Mucosa of rectum (tissue), 2 donors: ENCODE data around the gene SPATA21.

Experiments used
- H3K27ac ChIP-seq, 2 donors: one replicate each; pipeline ENCODE4 v1.7.0; 2013; ENCODE audit warnings: inconsistent platforms in 2 of 2, low read depth in 2 of 2, low read length in 2 of 2
- H3K27me3 ChIP-seq, 2 donors: one replicate each; pipeline ENCODE4 v1.7.0; 2013; ENCODE audit warnings: low read length in 2 of 2; ENCODE audit not compliant: control insufficient read depth in 2 of 2, insufficient read depth in 2 of 2
- H3K36me3 ChIP-seq, 2 donors: one replicate each; pipeline ENCODE4 v1.7.0; 2013; ENCODE audit warnings: low read length in 2 of 2; ENCODE audit not compliant: control insufficient read depth in 2 of 2, insufficient read depth in 2 of 2
- H3K4me1 ChIP-seq, 2 donors: one replicate each; pipeline ENCODE4 v1.7.0; 2013; ENCODE audit warnings: low read length in 2 of 2, mild to moderate bottlenecking in 1 of 2; ENCODE audit not compliant: control insufficient read depth in 2 of 2, insufficient read depth in 2 of 2
- H3K4me3 ChIP-seq, 2 donors: one replicate each; pipeline ENCODE4 v1.7.0; 2013; ENCODE audit warnings: low read length in 2 of 2
- H3K9ac ChIP-seq, 2 donors: one replicate each; pipeline ENCODE4 v1.7.0; 2013; ENCODE audit warnings: low read length in 2 of 2, low read depth in 1 of 2, mild to moderate bottlenecking in 1 of 2
- H3K9me3 ChIP-seq, 2 donors: one replicate each; pipeline ENCODE4 v1.7.0; 2013; ENCODE audit warnings: low read length in 2 of 2; ENCODE audit not compliant: control insufficient read depth in 2 of 2
- donor health status: healthy.
- donor health status: Normal muscosa, but diverticular disease.

The SPATA21 gene

GRCh38 chr1:16397120-16397519 lies 40.1 kb downstream of the SPATA21 start:
- H3K36me3 ChIP-seq, result peaks cover 28 to 46% of the 10 kb centered on the region in 2 donors
- no peak overlapping the region for H3K9ac ChIP-seq
- no peaks in the 10 kb centered on the region for H3K9me3 ChIP-seq
- H3K27me3 ChIP-seq, result no peaks in the 10 kb centered on the region
- H3K4me1 ChIP-seq, result peaks cover 0 to 2% of the 10 kb centered on the region in 2 donors
- no peak overlapping the region for H3K4me3 ChIP-seq
- H3K27ac ChIP-seq, result no peak overlapping the region

GRCh38 chr1:16396591-16396990 lies 40.6 kb downstream of the SPATA21 start:
- Histone ChIP-seq H3K4me1 (peaks cover 0 to 3% of the 10 kb centered on the region in 2 donors), H3K4me3 (no peak overlapping the region), H3K9ac (no peak overlapping the region), H3K27me3 (no peaks in the 10 kb centered on the region), H3K27ac (no peak overlapping the region), H3K9me3 (no peaks in the 10 kb centered on the region), H3K36me3 (peaks cover 28 to 46% of the 10 kb centered on the region in 2 donors)

GRCh38 chr1:16394977-16395376 lies 42.2 kb downstream of the SPATA21 start:
- Histone ChIP-seq H3K36me3 (peaks cover 28 to 46% of the 10 kb centered on the region in 2 donors), H3K4me1 (peaks cover 0 to 6% of the 10 kb centered on the region in 2 donors)

GRCh38 chr1:16393570-16394521 lies 43.4 kb downstream of the SPATA21 start:
- no peaks in the 10 kb centered on the region for H3K27me3 ChIP-seq
- no peaks in the 10 kb centered on the region for H3K9me3 ChIP-seq
- H3K4me3 ChIP-seq, result no peak overlapping the region
- no peak overlapping the region for H3K27ac ChIP-seq
- peaks cover 0 to 6% of the 10 kb centered on the region in 2 donors for H3K4me1 ChIP-seq
- H3K36me3 ChIP-seq, result peaks cover 28 to 39% of the 10 kb centered on the region in 2 donors
- no peak overlapping the region for H3K9ac ChIP-seq

More at GRCh38 chr1:16394977-16395376, 42.2 kb downstream of the SPATA21 start:
- H3K4me3 ChIP-seq, result no peak overlapping the region
- no peaks in the 10 kb centered on the region for H3K9me3 ChIP-seq
- H3K9ac ChIP-seq, result no peak overlapping the region
- H3K27ac ChIP-seq, result no peak overlapping the region
- H3K27me3 ChIP-seq, result no peaks in the 10 kb centered on the region

GRCh38 chr1:16392740-16393569 lies 44.3 kb downstream of the SPATA21 start:
- Histone ChIP-seq H3K27ac (no peak overlapping the region), H3K9ac (no peak overlapping the region), H3K27me3 (no peaks in the 10 kb centered on the region), H3K36me3 (peaks cover 24 to 39% of the 10 kb centered on the region in 2 donors), H3K9me3 (no peaks in the 10 kb centered on the region), H3K4me1 (peaks cover 0 to 6% of the 10 kb centered on the region in 2 donors), H3K4me3 (no peak overlapping the region)

GRCh38 chr1:16391411-16391810 lies 45.8 kb downstream of the SPATA21 start:
- Histone ChIP-seq H3K27me3 (no peaks in the 10 kb centered on the region), H3K4me1 (peaks cover 13 to 17% of the 10 kb centered on the region in 2 donors), H3K36me3 (peaks cover 21 to 28% of the 10 kb centered on the region in 2 donors), H3K9ac (no peak overlapping the region), H3K4me3 (no peak overlapping the region), H3K9me3 (no peaks in the 10 kb centered on the region), H3K27ac (no peak overlapping the region)

GRCh38 chr1:16387201-16388188 lies 49.7 kb downstream of the SPATA21 start:
- Histone ChIP-seq H3K4me1 (peaks cover 15 to 20% of the 10 kb centered on the region in 2 donors), H3K4me3 (peak overlapping the region; percentile 25 to 65)

GRCh38 chr1:16386454-16387113 lies 50.6 kb downstream of the SPATA21 start:
- H3K9ac ChIP-seq, result no peak overlapping the region
- peak overlapping the region in 1 of 2 donors; percentile 65 for H3K4me3 ChIP-seq
- H3K27me3 ChIP-seq, result no peaks in the 10 kb centered on the region
- no peaks in the 10 kb centered on the region for H3K36me3 ChIP-seq
- peaks cover 15 to 20% of the 10 kb centered on the region in 2 donors for H3K4me1 ChIP-seq
- H3K9me3 ChIP-seq, result no peaks in the 10 kb centered on the region
- H3K27ac ChIP-seq, result peak overlapping the region in 1 of 2 donors; percentile 32

More at GRCh38 chr1:16387201-16388188, 49.7 kb downstream of the SPATA21 start:
- no peaks in the 10 kb centered on the region for H3K36me3 ChIP-seq
- H3K27ac ChIP-seq, result peak overlapping the region; percentile 17 to 32
- H3K27me3 ChIP-seq, result no peaks in the 10 kb centered on the region
- H3K9ac ChIP-seq, result no peak overlapping the region
- H3K9me3 ChIP-seq, result no peaks in the 10 kb centered on the region
